B cell (primary cell): Measurements from ENCODE around the gene KLF11. TPM values are rescaled to one million over a fixed set of nuclear protein-coding genes. Genes with fewer than 3 reads are reported as not detected.

Experiments used
- ATAC-seq: fragments of 200-7000 bp; cut with Tn5 transposase; one replicate; pipeline ENCODE4 v1.10.0; 2021; ENCODE audit warnings: low read depth, mild to moderate bottlenecking, moderate number of reproducible peaks, moderate library complexity
- CTCF ChIA-PET: fragments of 350-600 bp; sonication (Branson Sonifier 250); formaldehyde crosslinking; loops from one replicate; lab custom pipeline; 2021; ENCODE audit warnings: antibody characterized with exemption, inconsistent platforms; lab: Charles Lee
- POLR2A ChIA-PET: fragments of 350-600 bp; sonication (Branson Sonifier 250); formaldehyde crosslinking; loops from one replicate; lab custom pipeline; 2021; ENCODE audit warnings: antibody characterized with exemption; lab: Charles Lee
- DNase-seq: peaks from one replicate; pipeline ENCODE4 v3.0.0; 2013
- H2AFZ ChIP-seq: 2 replicates; pipeline ENCODE4 v1.6.1; 2012; ENCODE audit warnings: mild to moderate bottlenecking, low read depth, low read length; ENCODE audit not compliant: insufficient read depth, poor library complexity, severe bottlenecking
- H3K27ac ChIP-seq, 2 donors: 1 replicate in 1 of 2; 2 replicates in 1 of 2; pipeline ENCODE4 v1.5.1; 2012 to 2013; ENCODE audit warnings: low read length in 2 of 2, mild to moderate bottlenecking in 2 of 2, moderate library complexity in 1 of 2
- H3K27me3 ChIP-seq, 4 experiments: fragments of 200-600 bp in 1 of 4; sonication (generic) in 1 of 4; replicated peaks in 1 of 4; 1 replicate in 2 of 4; 2 replicates in 2 of 4; pipeline versions ENCODE4 v1.6.1 to v1.7.0; 2013 to 2016; ENCODE audit warnings: low read length in 3 of 4, mild to moderate bottlenecking in 2 of 4, mixed read lengths in 1 of 4, moderate library complexity in 1 of 4; ENCODE audit not compliant: insufficient read depth in 4 of 4, control insufficient read depth in 3 of 4; ENCODE audit errors: control extremely low read depth in 1 of 4
- H3K36me3 ChIP-seq, 2 experiments: replicated peaks in 1 of 2; 1 replicate in 1 of 2; 2 replicates in 1 of 2; pipeline versions ENCODE4 v1.6.1 to v1.7.1; 2013; ENCODE audit warnings: low read length in 1 of 2; ENCODE audit not compliant: insufficient read depth in 2 of 2, control insufficient read depth in 1 of 2; ENCODE audit errors: control extremely low read depth in 1 of 2, extremely low read depth in 1 of 2
- H3K4me1 ChIP-seq, 2 donors: fragments of 200-600 bp in 1 of 2; sonication (generic) in 1 of 2; 1 replicate in 1 of 2; 2 replicates in 1 of 2; pipeline versions ENCODE4 v1.5.1 to v1.6.1; 2013 to 2017; ENCODE audit warnings: low read length in 2 of 2; ENCODE audit not compliant: control insufficient read depth in 2 of 2, insufficient read depth in 2 of 2
- H3K4me2 ChIP-seq: replicated peaks from 2 replicates; pipeline ENCODE3; 2012; ENCODE audit warnings: mild to moderate bottlenecking, low read depth, low read length; ENCODE audit not compliant: poor library complexity, severe bottlenecking
- H3K4me3 ChIP-seq, 5 experiments: fragments of 200-600 bp in 1 of 5; sonication (generic) in 1 of 5; 1 replicate in 3 of 5; 2 replicates in 2 of 5; pipeline versions ENCODE4 v1.5.1 to v1.7.0; 2011 to 2016; ENCODE audit warnings: low read length in 4 of 5, mild to moderate bottlenecking in 4 of 5, low read depth in 2 of 5, control low read depth in 1 of 5, moderate library complexity in 1 of 5; ENCODE audit not compliant: insufficient read depth in 1 of 5; ENCODE audit errors: control extremely low read depth in 1 of 5, extremely low read depth in 1 of 5
- H3K79me2 ChIP-seq: fragments of 200-600 bp; sonication (generic); one replicate; pipeline ENCODE4 v1.6.0; 2016; ENCODE audit warnings: low read length; ENCODE audit not compliant: control insufficient read depth, insufficient read depth
- H3K9ac ChIP-seq: fragments of 200-600 bp; sonication (generic); 2 replicates; pipeline ENCODE4 v1.6.1; 2017; ENCODE audit warnings: mild to moderate bottlenecking, low read length, moderate library complexity
- H3K9me3 ChIP-seq, 3 donors: one replicate each; pipeline versions ENCODE4 v1.6.1 to v1.7.1; 2013; ENCODE audit warnings: low read length in 2 of 3; ENCODE audit not compliant: control insufficient read depth in 2 of 3, insufficient read depth in 1 of 3; ENCODE audit errors: control extremely low read depth in 1 of 3
- H4K20me1 ChIP-seq: 2 replicates; pipeline ENCODE4 v1.6.0; 2012; ENCODE audit warnings: mild to moderate bottlenecking, low read length; ENCODE audit not compliant: insufficient read depth, control insufficient read depth, poor library complexity, severe bottlenecking
- H3K27ac Mint-ChIP-seq: one replicate; pipeline ENCODE4 v1.8.0; 2021; ENCODE audit warnings: mixed read lengths
- H3K27me3 Mint-ChIP-seq: one replicate; pipeline ENCODE4 v1.8.0; 2021; ENCODE audit warnings: mixed read lengths
- H3K4me1 Mint-ChIP-seq: one replicate; pipeline ENCODE4 v1.8.0; 2021; ENCODE audit warnings: mixed read lengths
- H3K4me3 Mint-ChIP-seq: one replicate; pipeline ENCODE4 v1.8.0; 2021; ENCODE audit warnings: mixed read lengths
- H3K9me3 Mint-ChIP-seq: one replicate; pipeline ENCODE4 v1.8.0; 2022; ENCODE audit warnings: mixed read lengths; ENCODE audit not compliant: insufficient read depth
- CTCF ChIP-seq: fragments of 200-600 bp; IDR thresholded peaks from one replicate; pipeline ENCODE4 v1.8.0; 2022; ENCODE audit warnings: antibody characterized with exemption, mild to moderate bottlenecking
- EZH2 ChIP-seq: IDR thresholded peaks from 2 replicates; pipeline ENCODE4 v1.6.1; 2012; ENCODE audit warnings: borderline replicate concordance, low read depth, mild to moderate bottlenecking, moderate library complexity, low read length; ENCODE audit not compliant: insufficient read depth, poor library complexity, severe bottlenecking
- WGBS: methylation state at CpG from one replicate; pipeline ENCODE4 v1.1.5; 2013; ENCODE audit warnings: missing lambda C conversion rate; ENCODE audit not compliant: insufficient coverage; 5-methylcytosine and 5-hydroxymethylcytosine counted together
- intact Hi-C: fragments of 100-400 bp; cut with micrococcal nuclease; formaldehyde crosslinking; loops from one replicate; pipeline ENCODE4 v1.10.0; 2022
- polyA plus RNA-seq: library from polyadenylated mRNA; depleted of rRNA; stranded (reverse); fragments of >200 nt; gene quantifications from 2 replicates; pipeline ENCODE4 v1.2.3, GENCODE V29; 2012
- total RNA-seq, 2 donors: library from RNA; stranded (reverse); fragments of 120-200 nt in 1 of 2; gene quantifications; 1 replicate in 1 of 2; 2 replicates in 1 of 2; pipeline versions ENCODE4 v1.2.3 to v1.2.4, GENCODE V29; 2013 to 2022

KLF11 gene
- total and polyA plus RNA-seq, 2 donors (not counting 1 experiment from before 2014, with no cell fraction given), result 20.8 to 48.4 TPM

DNA sequence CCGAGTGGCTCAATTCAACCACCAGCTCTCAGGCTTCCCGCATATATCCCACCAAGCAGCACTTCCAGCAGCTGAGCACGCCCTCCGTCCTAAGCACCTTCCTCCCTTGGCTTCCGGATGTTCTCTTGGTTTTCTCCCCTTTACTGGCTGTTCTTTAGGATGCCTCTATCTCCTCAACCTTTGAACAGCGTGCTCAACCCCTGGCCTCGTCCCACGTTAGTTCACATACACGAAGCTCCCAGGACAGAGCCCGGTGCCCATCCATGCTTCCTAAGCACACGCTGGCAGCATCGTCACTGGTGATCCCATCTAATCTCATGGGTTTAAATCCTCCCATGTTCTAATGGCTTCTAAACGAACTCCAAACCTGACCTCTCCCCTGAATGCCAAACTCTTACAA, 33.2 kb downstream of the KLF11 start:
- 82% methylated on average over 13 of the region's 13 CpGs for WGBS
- H3K9me3 ChIP-seq, result peaks cover 0 to 4% (median 0%) of the 10 kb centered on the region in 3 donors
- no peaks in the 10 kb centered on the region for H3K9me3 Mint-ChIP-seq
- POLR2A ChIA-PET, result no interaction called here
- H3K4me1 ChIP-seq, result peaks cover 23 to 27% of the 10 kb centered on the region in 2 donors
- no peak overlapping the region for H3K27ac ChIP-seq
- no peaks in the 10 kb centered on the region for H3K36me3 ChIP-seq
- no peak for DNase-seq
- peaks cover 0 to 62% (median 43%) of the 10 kb centered on the region in 4 experiments for H3K27me3 ChIP-seq
- H3K4me1 Mint-ChIP-seq, result peaks cover 17% of the 10 kb centered on the region
- intact Hi-C loops, result no loop called here
- no peak overlapping the region for H3K4me3 ChIP-seq
- no peak for ATAC-seq
- no peaks in the 10 kb centered on the region for H4K20me1 ChIP-seq
- no peak overlapping the region for H3K9ac ChIP-seq
- H3K27ac Mint-ChIP-seq, result no peak overlapping the region
- TF ChIP-seq CTCF (no peak), EZH2 (no peak)
- no peak overlapping the region for H3K4me2 ChIP-seq
- peaks cover 66% of the 10 kb centered on the region for H3K27me3 Mint-ChIP-seq
- no peak overlapping the region for H2AFZ ChIP-seq
- no peaks in the 10 kb centered on the region for H3K79me2 ChIP-seq
- H3K4me3 Mint-ChIP-seq, result no peak overlapping the region
- CTCF ChIA-PET, result interaction anchor here (2.2 to 13.0 kb wide), 3 partner anchors 9 to 359 kb away, joined by 6 to 220 read pairs (median 143); no protein-coding TSS in a partner anchor

- POLR2A ChIA-PET, result no interaction called here
- TF ChIP-seq CTCF (no peak), EZH2 (no peak)
- intact Hi-C loops, result no loop called here
- 72% methylated on average over 4 of the region's 5 CpGs for WGBS
- no peak overlapping the region for H3K9ac ChIP-seq
- Mint-ChIP-seq H3K4me1 (peaks cover 17% of the 10 kb centered on the region), H3K27me3 (peaks cover 69% of the 10 kb centered on the region), H3K27ac (no peak overlapping the region), H3K9me3 (no peaks in the 10 kb centered on the region), H3K4me3 (no peak overlapping the region)
- no peaks in the 10 kb centered on the region for H3K79me2 ChIP-seq
- ATAC-seq (no peak), DNase-seq (no peak)
- no peak overlapping the region for H3K4me3 ChIP-seq
- no peaks in the 10 kb centered on the region for H4K20me1 ChIP-seq
- no peak overlapping the region for H3K4me2 ChIP-seq
- H3K36me3 ChIP-seq, result no peaks in the 10 kb centered on the region
- H2AFZ ChIP-seq, result no peak overlapping the region
- peaks cover 23 to 29% of the 10 kb centered on the region in 2 donors for H3K4me1 ChIP-seq
- H3K27ac ChIP-seq, result no peak overlapping the region
- peaks cover 0 to 64% (median 45%) of the 10 kb centered on the region in 4 experiments for H3K27me3 ChIP-seq
- peaks cover 0 to 4% (median 0%) of the 10 kb centered on the region in 3 donors for H3K9me3 ChIP-seq
- CTCF ChIA-PET, result interaction anchor here (2.2 to 13.0 kb wide), 2 partner anchors 8 to 359 kb away, joined by 6 to 220 read pairs; no protein-coding TSS in a partner anchor
Measured at GRCh38 chr2:10076988-10077527, 33.7 kb downstream of the KLF11 start.
